ENCODE results near the gene ADAMTS16. TPM values are rescaled to one million over a fixed set of nuclear protein-coding genes. Genes with fewer than 3 reads are reported as not detected.

The ADAMTS16 gene
- total RNA-seq, 1 experiment from 2014 or later = 30.1 TPM

GRCh38 chr5:5169466-5169865, 29.3 kb downstream of the ADAMTS16 start:
- no peak for TF ChIP-seq CREM (CRISPR knock-in tag; IDR thresholded peaks at IDR 0.05)
- no peak for TF ChIP-seq CREB1 (CRISPR knock-in tag; IDR thresholded peaks at IDR 0.05)
- no peak for TF ChIP-seq CTCF (IDR thresholded peaks at IDR 0.05)
- no peak for TF ChIP-seq ZNF121 (CRISPR knock-in tag; IDR thresholded peaks at IDR 0.05)
- no peak for TF ChIP-seq ZNF317 (CRISPR knock-in tag; IDR thresholded peaks at IDR 0.05; ENCODE audit: borderline replicate concordance, low read depth)
- TF ChIP-seq ZBTB21 (CRISPR knock-in tag; IDR thresholded peaks at IDR 0.05; ENCODE audit: borderline replicate concordance) = no peak
- TF ChIP-seq SP1 (CRISPR knock-in tag; conservative IDR thresholded peaks at IDR 0.05) = no peak
- no peak for TF ChIP-seq OVOL2 (CRISPR knock-in tag; IDR thresholded peaks at IDR 0.05; ENCODE audit: borderline replicate concordance)
- TF ChIP-seq ATF6 (CRISPR knock-in tag; IDR thresholded peaks at IDR 0.05) = no peak
- TF ChIP-seq TEAD1 (CRISPR knock-in tag; IDR thresholded peaks at IDR 0.05) = no peak
- TF ChIP-seq SMAD4 (CRISPR knock-in tag; IDR thresholded peaks at IDR 0.05) = no peak
- no peak for TF ChIP-seq HMGXB4 (CRISPR knock-in tag; IDR thresholded peaks at IDR 0.05)
- no peak for TF ChIP-seq FOXP1 (CRISPR knock-in tag; IDR thresholded peaks at IDR 0.05; ENCODE audit: borderline replicate concordance)
- no peak for TF ChIP-seq RORB (CRISPR knock-in tag; IDR thresholded peaks at IDR 0.05)
- TF ChIP-seq JAZF1 (CRISPR knock-in tag; IDR thresholded peaks at IDR 0.05) = no peak
- POLR2A ChIA-PET = no interaction called here
- ATAC-seq (no peak), DNase-seq (ENCODE audit: low spot score) (no peak)
- Mint-ChIP-seq H3K9me3 (peaks cover 19% of the 10 kb centered on the region), H3K36me3 (peaks cover 21% of the 10 kb centered on the region), H3K27me3 (ENCODE audit: low read depth) (no peaks in the 10 kb centered on the region), H3K27ac (no peak overlapping the region; the same call in 1 of the 2 replicates), H3K4me1 (peaks cover 44% of the 10 kb centered on the region), H3K4me3 (no peak overlapping the region)
- CTCF ChIA-PET = no interaction called here

- Mint-ChIP-seq H3K4me3 (no peak overlapping the region), H3K36me3 (peaks cover 24% of the 10 kb centered on the region), H3K9me3 (peaks cover 14% of the 10 kb centered on the region), H3K4me1 (peaks cover 80% of the 10 kb centered on the region), H3K27me3 (ENCODE audit: low read depth) (no peaks in the 10 kb centered on the region), H3K27ac (peak overlapping the region; percentile 88)
- DNase-seq (ENCODE audit: low spot score) = no peak
- TF ChIP-seq JUN (CRISPR knock-in tag; IDR thresholded peaks at IDR 0.05) (no peak), USF1 (CRISPR knock-in tag; IDR thresholded peaks at IDR 0.05) (no peak), OVOL2 (CRISPR knock-in tag; IDR thresholded peaks at IDR 0.05; ENCODE audit: borderline replicate concordance) (no peak), JAZF1 (CRISPR knock-in tag; IDR thresholded peaks at IDR 0.05) (no peak), TEAD1 (CRISPR knock-in tag; IDR thresholded peaks at IDR 0.05) (no peak), RORB (CRISPR knock-in tag; IDR thresholded peaks at IDR 0.05) (no peak), USF2 (CRISPR knock-in tag; IDR thresholded peaks at IDR 0.05) (no peak), ZNF416 (CRISPR knock-in tag; IDR thresholded peaks at IDR 0.05) (no peak), E2F5 (CRISPR knock-in tag; IDR thresholded peaks at IDR 0.05) (no peak), GABPB1 (CRISPR knock-in tag; IDR thresholded peaks at IDR 0.05) (no peak)
- ATAC-seq = no peak
- ChIA-PET POLR2A (no interaction called here), CTCF (interaction anchor here (1.0 kb wide), 1 partner anchor 38 kb away, joined by 3 read pairs; the partner anchor contains the start of gene ADAMTS16)
These were observed 38.0 kb downstream of the ADAMTS16 start for GRCh38 chr5:5178136-5178535.

Data from WTC11 (cell line).